H1 (cell line): ENCODE measurements around the gene IDI2. TPM values are rescaled to one million over a fixed set of nuclear protein-coding genes. Genes with fewer than 3 reads are reported as not detected.

Experiments
- CTCF ChIA-PET: fragments of 300-600 bp; sonication (Branson Sonifier 250); formaldehyde crosslinking; loops from one replicate; lab custom pipeline; 2021; ENCODE audit not compliant: partially characterized antibody; lab: Charles Lee
- POLR2A ChIA-PET: fragments of 300-600 bp; sonication (Branson Sonifier 250); formaldehyde crosslinking; loops from one replicate; lab custom pipeline; 2021; ENCODE audit warnings: inconsistent platforms; ENCODE audit not compliant: partially characterized antibody; lab: Charles Lee
- DNase-seq, 2 experiments: peaks; one replicate each; pipeline versions ENCODE4 v3.0.0 to v3.0.0-alpha.2; 2010 to 2022; ENCODE audit warnings: low spot score in 2 of 2, low read depth in 1 of 2, mixed read lengths in 1 of 2
- FAIRE-seq: peaks from 2 replicates; lab custom pipeline; 2011; peaks lifted over from hg19 to GRCh38; lab: Jason Lieb, UNC
- H2AFZ ChIP-seq: 2 replicates; pipeline ENCODE4 v1.8.1; 2012; ENCODE audit warnings: low read length, inconsistent platforms
- H2AK5ac ChIP-seq: 2 replicates; pipeline ENCODE4 v1.6.1; 2013; ENCODE audit warnings: low read depth, low read length
- H2BK120ac ChIP-seq: replicated peaks from 2 replicates; pipeline ENCODE3; 2013; ENCODE audit warnings: low read depth, low read length, inconsistent platforms
- H2BK12ac ChIP-seq: 2 replicates; pipeline ENCODE4 v1.6.1; 2013; ENCODE audit warnings: low read depth, low read length
- H2BK15ac ChIP-seq: 2 replicates; pipeline ENCODE4 v1.6.1; 2013; ENCODE audit warnings: low read length
- H2BK20ac ChIP-seq: 2 replicates; pipeline ENCODE4 v1.6.1; 2013; ENCODE audit warnings: low read length
- H2BK5ac ChIP-seq: 2 replicates; pipeline ENCODE4 v1.6.1; 2013; ENCODE audit warnings: low read depth, low read length
- H3K14ac ChIP-seq: 2 replicates; pipeline ENCODE4 v1.6.1; 2013; ENCODE audit warnings: inconsistent platforms; ENCODE audit not compliant: insufficient read length
- H3K18ac ChIP-seq: 2 replicates; pipeline ENCODE4 v1.6.1; 2013; ENCODE audit warnings: low read length; ENCODE audit errors: extremely low read depth
- H3K23ac ChIP-seq: 2 replicates; pipeline ENCODE4 v1.6.1; 2013; ENCODE audit warnings: inconsistent platforms; ENCODE audit not compliant: insufficient read length
- H3K23me2 ChIP-seq: 2 replicates; pipeline ENCODE4 v1.6.1; 2013; ENCODE audit warnings: low read depth, low read length
- H3K27ac ChIP-seq: 2 replicates; pipeline ENCODE4 v1.6.1; 2011; ENCODE audit warnings: low read depth, low read length, inconsistent platforms
- H3K27me3 ChIP-seq, 4 experiments: replicated peaks in 1 of 4; 1 replicate in 1 of 4; 2 replicates in 3 of 4; pipeline versions ENCODE4 v1.6.1 to v1.8.1; 2011 to 2013; ENCODE audit warnings: low read length in 3 of 4, mild to moderate bottlenecking in 3 of 4, inconsistent platforms in 2 of 4, mixed read lengths in 2 of 4, moderate library complexity in 1 of 4; ENCODE audit not compliant: control insufficient read depth in 3 of 4, insufficient read depth in 3 of 4; ENCODE audit errors: extremely low read depth in 1 of 4
- H3K36me3 ChIP-seq, 4 experiments: 2 replicates each; pipeline versions ENCODE4 v1.6.1 to v1.8.1; 2011 to 2013; ENCODE audit warnings: mild to moderate bottlenecking in 4 of 4, low read length in 3 of 4, moderate library complexity in 2 of 4, control low read depth in 1 of 4, inconsistent platforms in 1 of 4; ENCODE audit not compliant: insufficient read depth in 4 of 4, control insufficient read depth in 2 of 4
- H3K4ac ChIP-seq: replicated peaks from 2 replicates; pipeline ENCODE3; 2013; ENCODE audit warnings: low read length, low read depth, mixed read lengths, inconsistent platforms; ENCODE audit not compliant: insufficient read length
- H3K4me1 ChIP-seq, 4 experiments: replicated peaks in 1 of 4; 1 replicate in 1 of 4; 2 replicates in 3 of 4; pipeline versions ENCODE4 v1.6.1 to v1.8.1; 2011 to 2013; ENCODE audit warnings: low read length in 3 of 4, inconsistent platforms in 2 of 4, mixed read lengths in 1 of 4; ENCODE audit not compliant: insufficient read depth in 4 of 4, control insufficient read depth in 3 of 4
- H3K4me2 ChIP-seq, 2 experiments: 2 replicates each; pipeline versions ENCODE4 v1.6.1 to v1.8.1; 2011 to 2013; ENCODE audit warnings: low read depth in 2 of 2, low read length in 2 of 2, control low read depth in 1 of 2, inconsistent platforms in 1 of 2, mild to moderate bottlenecking in 1 of 2; ENCODE audit not compliant: insufficient read depth in 1 of 2
- H3K4me3 ChIP-seq, 4 experiments: fragments of 200-600, 300-600 bp in 1 of 4; sonication (generic), shearing (Covaris generic), sonication (Bioruptor Twin) in 1 of 4; 2 replicates each; pipeline versions ENCODE4 v1.5.1 to v1.8.1; 2011 to 2016; ENCODE audit warnings: low read length in 4 of 4, low read depth in 3 of 4, control low read depth in 2 of 4, inconsistent platforms in 2 of 4, mild to moderate bottlenecking in 2 of 4, mixed read lengths in 1 of 4, moderate library complexity in 1 of 4; ENCODE audit not compliant: insufficient read depth in 2 of 4; ENCODE audit errors: extremely low read depth in 1 of 4
- H3K56ac ChIP-seq: replicated peaks from 2 replicates; pipeline ENCODE3; 2013; ENCODE audit warnings: low read depth, mild to moderate bottlenecking, mixed read lengths, low read length, inconsistent platforms; ENCODE audit not compliant: insufficient read length
- H3K79me1 ChIP-seq: 2 replicates; pipeline ENCODE4 v1.6.1; 2013; ENCODE audit warnings: low read depth, low read length, control low read depth
- H3K79me2 ChIP-seq, 2 experiments: 2 replicates each; pipeline versions ENCODE4 v1.6.1 to v1.8.1; 2012 to 2013; ENCODE audit warnings: low read length in 2 of 2, mild to moderate bottlenecking in 2 of 2, inconsistent platforms in 1 of 2; ENCODE audit not compliant: insufficient read depth in 2 of 2, control insufficient read depth in 1 of 2
- H3K9ac ChIP-seq, 4 experiments: replicated peaks in 1 of 4; 1 replicate in 1 of 4; 2 replicates in 3 of 4; pipeline versions ENCODE4 v1.6.1 to v1.8.1; 2011 to 2013; ENCODE audit warnings: low read depth in 3 of 4, low read length in 3 of 4, control low read depth in 2 of 4, mild to moderate bottlenecking in 2 of 4, moderate library complexity in 2 of 4, inconsistent platforms in 1 of 4; ENCODE audit errors: extremely low read depth in 1 of 4
- H3K9me3 ChIP-seq, 2 experiments: 2 replicates each; pipeline versions ENCODE4 v1.6.1 to v1.8.1; 2012 to 2013; ENCODE audit warnings: mild to moderate bottlenecking in 2 of 2, moderate library complexity in 2 of 2, control low read depth in 1 of 2, inconsistent platforms in 1 of 2, low read depth in 1 of 2, low read length in 1 of 2, mixed read lengths in 1 of 2; ENCODE audit not compliant: insufficient read depth in 2 of 2
- H4K20me1 ChIP-seq, 2 experiments: replicated peaks in 1 of 2; 2 replicates each; pipeline versions ENCODE3 to v1.8.1; 2011 to 2013; ENCODE audit warnings: inconsistent platforms in 2 of 2, low read length in 2 of 2, mild to moderate bottlenecking in 1 of 2; ENCODE audit not compliant: insufficient read depth in 2 of 2, control insufficient read depth in 1 of 2
- H4K5ac ChIP-seq: 2 replicates; pipeline ENCODE4 v1.6.1; 2013; ENCODE audit warnings: low read length, low read depth, mixed read lengths, inconsistent platforms; ENCODE audit not compliant: insufficient read length
- H4K8ac ChIP-seq: 2 replicates; pipeline ENCODE4 v1.8.0; 2013; ENCODE audit warnings: mild to moderate bottlenecking, moderate library complexity, low read length, inconsistent platforms; ENCODE audit not compliant: insufficient read depth; ENCODE audit errors: extremely low read depth
- H4K91ac ChIP-seq: replicated peaks from 2 replicates; pipeline ENCODE3; 2013; ENCODE audit warnings: low read length, mixed read lengths, inconsistent platforms; ENCODE audit not compliant: insufficient read length
- BACH1 ChIP-seq: IDR thresholded peaks from 2 replicates; pipeline ENCODE4 v1.6.1; 2012; ENCODE audit warnings: low read length, improper control_type of control experiment
- JUN ChIP-seq: IDR thresholded peaks from 2 replicates; pipeline ENCODE4 v1.6.1; 2011; ENCODE audit warnings: low read depth, mild to moderate bottlenecking, improper control_type of control experiment, low read length
- KDM5A ChIP-seq: fragments of 200-600 bp; IDR thresholded peaks from 2 replicates; pipeline ENCODE4 v1.7.1; 2012; ENCODE audit warnings: mild to moderate bottlenecking, low read length, inconsistent platforms, mixed read lengths
- TCF12 ChIP-seq: IDR thresholded peaks from 2 replicates; pipeline ENCODE4 v1.6.1; 2011; ENCODE audit warnings: low read depth, mild to moderate bottlenecking, low read length
- WGBS, 2 experiments: shearing (Covaris generic) in 1 of 2; methylation state at CpG; one replicate each; pipeline versions ENCODE4 v1.1.6 to v1.1.7; 2013 to 2015; ENCODE audit warnings: low lambda C conversion rate in 2 of 2, mixed read lengths in 2 of 2, inconsistent platforms in 1 of 2, low coverage in 1 of 2, missing lambda C conversion rate in 1 of 2; ENCODE audit not compliant: insufficient replicate concordance in 2 of 2, insufficient coverage in 1 of 2, insufficient read length in 1 of 2; ENCODE audit errors: extremely low coverage in 1 of 2, missing lambda C conversion rate in 1 of 2; 5-methylcytosine and 5-hydroxymethylcytosine counted together
- long read RNA-seq, 2 experiments: library from RNA in 1 of 2; library from capped mRNA in 1 of 2; stranded (forward); transcript quantifications; one replicate each; pipeline ENCODE4 v2.0.0, GENCODE V29; 2021; ENCODE audit warnings: inconsistent platforms in 1 of 2
- polyA minus RNA-seq, 3 experiments: library from RNA; depleted of rRNA, polyadenylated mRNA; stranded (reverse); fragments of >200 nt; gene quantifications; 1 replicate in 2 of 3; 2 replicates in 1 of 3; pipeline ENCODE4 v1.2.3, GENCODE V29; 2011
- polyA plus RNA-seq, 7 experiments: library from polyadenylated mRNA; depleted of rRNA in 3 of 7; stranded (reverse) in 5 of 7; unstranded in 2 of 7; fragments of >200 nt in 5 of 7; fragments of 200-250 nt in 2 of 7; gene quantifications; 1 replicate in 5 of 7; 2 replicates in 1 of 7; 4 replicates in 1 of 7; pipeline versions ENCODE4 v1.2.1 to v1.2.3, GENCODE V29; 2011 to 2013; ENCODE audit warnings: missing spikeins in 2 of 7, mixed read lengths in 2 of 7
- total RNA-seq: library from RNA; stranded (reverse); fragmentation: NEBNext Ultra II Directional; extraction: Animal tissue kit (Norgen Biotek cat#: 25700); gene quantifications from 2 replicates; pipeline ENCODE4 v1.2.1, GENCODE V29; 2021

Gene IDI2
- not detected in 2 replicates for total RNA-seq
- not detected in 2 replicates for polyA plus RNA-seq (2011; rRNA removed)
- polyA plus RNA-seq (2011; cell fraction: cytosol; rRNA removed) = not detected
- polyA plus RNA-seq (2011; cell fraction: nucleus; rRNA removed) = not detected
- polyA plus RNA-seq (2012, experiment 1 of 2) = not detected in 4 replicates
- polyA plus RNA-seq (2012, experiment 2 of 2) = not detected
- polyA plus RNA-seq (2013, experiment 1 of 2) = not detected
- not detected for polyA plus RNA-seq (2013, experiment 2 of 2)
- not detected in 2 replicates for polyA minus RNA-seq (2011; rRNA and poly(A)+ RNA removed)
- polyA minus RNA-seq (2011; cell fraction: cytosol; rRNA and poly(A)+ RNA removed) = not detected
- not detected for polyA minus RNA-seq (2011; cell fraction: nucleus; rRNA and poly(A)+ RNA removed)
- long read RNA-seq, experiment 1 = 0 reads
- long read RNA-seq, experiment 2 = 0 reads

GRCh38 chr10:1025683-1026082 lies at the start of gene IDI2:
IDI2 (minus strand) TSS chr10:1025859; CDS start chr10:1024723, 1,136 bp downstream.
- Histone ChIP-seq H3K23ac (no peak within 1 kb of the TSS), H2AK5ac (no peak within 1 kb of the TSS), H3K79me2 (no peaks in the 10 kb centered on the region), H3K56ac (no peak within 1 kb of the TSS), H3K4me3 (no peak within 1 kb of the TSS), H2AFZ (no peak within 1 kb of the TSS), H2BK120ac (no peak within 1 kb of the TSS), H3K9ac (no peak within 1 kb of the TSS), H4K91ac (no peak within 1 kb of the TSS), H4K8ac (no peak within 1 kb of the TSS), H2BK12ac (no peak within 1 kb of the TSS), H2BK20ac (no peak within 1 kb of the TSS), H2BK5ac (no peak within 1 kb of the TSS), H3K36me3 (no peaks in the 10 kb centered on the region; a peak in 1 of 8 replicates), H3K23me2 (no peaks in the 10 kb centered on the region), H3K18ac (no peak within 1 kb of the TSS), H3K4me1 (no peaks in the 10 kb centered on the region; a peak in 1 of 7 replicates), H2BK15ac (no peak within 1 kb of the TSS), H3K4me2 (no peak within 1 kb of the TSS), H3K27ac (no peak within 1 kb of the TSS), H3K27me3 (no peaks in the 10 kb centered on the region), H3K79me1 (no peaks in the 10 kb centered on the region), H4K5ac (no peak within 1 kb of the TSS), H3K9me3 (no peaks in the 10 kb centered on the region), H3K14ac (no peak within 1 kb of the TSS), H3K4ac (no peak within 1 kb of the TSS), H4K20me1 (peaks cover 0 to 2% of the 10 kb centered on the region in 2 experiments)
- FAIRE-seq (no peak), DNase-seq (no peak)
- POLR2A ChIA-PET = no interaction called here
- no peak for TF ChIP-seq BACH1
- no peak for TF ChIP-seq JUN
- TF ChIP-seq TCF12 = no peak
- TF ChIP-seq KDM5A = no peak
- 82% methylated on average over 1 of the region's 1 CpG; no CpG with 5 or more reads in 1 of the 2 experiments for WGBS, 2 experiments
- CTCF ChIA-PET = interaction anchor here (1.1 to 1.4 kb wide), 2 partner anchors 19 to 106 kb away, joined by 3 to 4 read pairs; no protein-coding TSS in a partner anchor
